ENCODE data around the gene ARSB. TPM values are rescaled to one million over a fixed set of nuclear protein-coding genes. Genes with fewer than 3 reads are reported as not detected.

Gene ARSB
- total and polyA plus RNA-seq, 10 of the 15 experiments (the other 5 are each of a cell fraction or from before 2014, with no cell fraction given): 1.2 to 8.2 (median 6.1) TPM

- TF ChIP-seq ESRRA (IDR thresholded peaks at IDR 0.05; ENCODE audit: low read length): no peak
- no peak for TF ChIP-seq KDM1A (IDR thresholded peaks at IDR 0.05; ENCODE audit: borderline replicate concordance)
- TF ChIP-seq NRF1 (conservative IDR thresholded peaks at IDR 0.05; ENCODE audit: low read depth, low read length): no peak
- TF ChIP-seq SMARCA5 (IDR thresholded peaks at IDR 0.05): no peak
- no peak for TF ChIP-seq RELA (IDR thresholded peaks at IDR 0.05; ENCODE audit: borderline replicate concordance, partially characterized antibody)
- no peak for TF ChIP-seq ATF2 (IDR thresholded peaks at IDR 0.05; ENCODE audit: low read length)
- no peak for TF ChIP-seq CREM (IDR thresholded peaks at IDR 0.05; ENCODE audit: low read depth)
- no peak for TF ChIP-seq POLR2AphosphoS2 (IDR thresholded peaks at IDR 0.05; ENCODE audit: low read depth, low read length)
- TF ChIP-seq EZH2 (IDR thresholded peaks at IDR 0.05; ENCODE audit: borderline replicate concordance, control insufficient read depth, low read depth, low read length): no peak
- no peak for TF ChIP-seq ATF7 (IDR thresholded peaks at IDR 0.05; ENCODE audit: low read depth)
- TF ChIP-seq TBL1XR1 (IDR thresholded peaks at IDR 0.05; ENCODE audit: low read depth, low read length): no peak
These were observed 205.1 kb downstream of the ARSB start (continued) for GRCh38 chr5:78779771-78780616.

GRCh38 chr5:78779262-78779661, 205.8 kb downstream of the ARSB start:
- no peaks in the 10 kb centered on the region for H3K4me1 ChIP-seq (ENCODE audit: control insufficient read depth, insufficient read depth, low read length)
- H3K36me3 ChIP-seq (ENCODE audit: control insufficient read depth in 2 of 2, insufficient read depth in 2 of 2, low read length in 1 of 2): peaks cover 0 to 1% of the 10 kb centered on the region in 2 experiments; a peak in 2 of 4 replicates
- SMC1A ChIA-PET (ENCODE audit: uncharacterized antibody, unreplicated experiment): interaction anchor here (0.7 to 1.7 kb wide), 3 partner anchors 19 to 709 kb away, joined by 3 to 5 read pairs (median 3); no protein-coding TSS in a partner anchor
- no peaks in the 10 kb centered on the region for H3K79me2 ChIP-seq (ENCODE audit: control insufficient read depth, insufficient read depth, low read length)
- H3K9me3 ChIP-seq (replicated peaks; ENCODE audit: control insufficient read depth, insufficient read depth, low read length): no peaks in the 10 kb centered on the region
- H3K4me2 ChIP-seq (ENCODE audit: control insufficient read depth, insufficient read depth): no peak overlapping the region
- RAD21 ChIA-PET (ENCODE audit: unreplicated experiment): interaction anchor here (1.2 kb wide), 1 partner anchor 231 kb away, joined by 3 read pairs; no protein-coding TSS in a partner anchor
- POLR2A ChIA-PET: no interaction called here
- no peak overlapping the region for H3K4me3 ChIP-seq
- in situ Hi-C loops (cut with MboI): no loop called here
- 80% methylated on average over 4 of the region's 4 CpGs for WGBS (ENCODE audit: insufficient coverage, insufficient replicate concordance, low lambda C conversion rate, missing lambda C conversion rate)
- ATAC-seq (no peak), DNase-seq (ENCODE audit: low read depth, low spot score) (no peak), FAIRE-seq (no peak)
- H3K9ac ChIP-seq (ENCODE audit: control insufficient read depth, insufficient read depth, low read length): no peak overlapping the region
- CTCF ChIA-PET: no interaction called here
- BruUV-seq (replicated peaks): no TSS peak
- no peaks in the 10 kb centered on the region for H4K20me1 ChIP-seq (ENCODE audit: control insufficient read depth, insufficient read depth)
- intact Hi-C loops (cut with micrococcal nuclease; ENCODE audit: unreplicated experiment): no loop called here
- H3K27me3 ChIP-seq (replicated peaks in 1 of 2; ENCODE audit: control insufficient read depth in 2 of 2, insufficient read depth in 2 of 2, low read length in 1 of 2): no peaks in the 10 kb centered on the region
- no peak overlapping the region for H3K27ac ChIP-seq (ENCODE audit: control insufficient read depth, insufficient read depth)
- no peak overlapping the region for H2AFZ ChIP-seq (ENCODE audit: control insufficient read depth, low read depth, low read length)
- TF ChIP-seq ZBED1 (IDR thresholded peaks at IDR 0.05; ENCODE audit: borderline replicate concordance) (no peak), MYB (IDR thresholded peaks at IDR 0.05; ENCODE audit: borderline replicate concordance, low read depth, low read length) (no peak), DPF2 (IDR thresholded peaks at IDR 0.05) (no peak), POLR2AphosphoS5 (IDR thresholded peaks at IDR 0.05; ENCODE audit: low read length) (no peak), RCOR1 (conservative IDR thresholded peaks at IDR 0.05; ENCODE audit: low read depth, low read length) (no peak), SMAD1 (IDR thresholded peaks at IDR 0.05; ENCODE audit: low read depth, partially characterized antibody) (no peak), E2F8 (IDR thresholded peaks at IDR 0.05; ENCODE audit: low read depth, partially characterized antibody) (no peak), PBX3 (IDR thresholded peaks at IDR 0.05; ENCODE audit: insufficient replicate concordance, low read depth, low read length) (no peak)

Data from GM12878 (cell line).